ENCODE results near the gene ACOT7. TPM values are rescaled to one million over a fixed set of nuclear protein-coding genes. Genes with fewer than 3 reads are reported as not detected.

ACOT7 gene
- total RNA-seq, 1 experiment from 2014 or later: 36.2 TPM

DNA sequence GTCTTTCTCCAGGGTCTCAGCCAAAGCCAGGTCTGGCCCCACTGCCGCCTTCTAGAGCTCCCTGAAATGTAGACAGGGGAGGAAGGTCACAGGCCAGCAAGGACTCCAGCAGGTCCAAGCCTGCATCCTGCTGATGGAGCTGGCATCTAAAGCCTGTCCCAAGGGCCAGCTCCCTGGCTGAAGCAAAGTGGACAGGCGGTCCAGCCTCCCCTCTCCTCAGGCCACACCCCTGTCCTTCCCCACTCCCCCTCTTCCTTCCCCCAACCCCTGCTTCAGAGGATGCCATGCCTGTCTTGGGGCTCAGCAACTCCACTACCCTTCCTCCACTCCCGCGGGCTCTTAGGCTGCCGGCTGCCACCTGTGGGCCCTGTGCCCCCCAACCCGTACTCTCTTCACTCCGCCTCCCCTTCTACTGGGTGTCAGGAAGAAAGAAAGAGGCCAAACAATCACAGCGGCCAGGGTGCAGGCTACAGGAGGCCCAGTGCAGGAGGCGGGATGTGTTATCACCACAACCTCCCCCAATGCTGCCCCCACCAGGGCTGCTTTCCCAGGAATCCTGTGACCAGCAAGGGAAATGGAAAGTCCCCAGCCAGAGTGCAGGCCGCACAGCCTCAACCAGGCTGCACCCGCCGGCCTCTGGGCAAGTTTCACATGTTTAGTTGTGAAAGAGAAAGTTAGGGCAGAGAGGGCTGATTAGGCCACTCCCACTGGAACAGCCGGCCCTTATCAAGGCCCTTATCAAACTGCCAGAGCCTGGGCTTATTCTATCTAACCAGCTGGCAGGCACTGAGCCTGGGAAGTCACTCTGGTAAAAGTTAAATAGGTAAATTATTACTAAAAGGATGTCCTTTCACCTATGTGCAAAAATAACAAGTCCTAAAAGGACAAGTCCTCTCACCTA, 34.1 kb downstream of the ACOT7 start:
- Mint-ChIP-seq H3K36me3 (ENCODE audit: insufficient read depth, unreplicated experiment) (no peaks in the 10 kb centered on the region), H3K9me3 (ENCODE audit: low read depth, unreplicated experiment) (no peaks in the 10 kb centered on the region), H3K27me3 (ENCODE audit: unreplicated experiment) (no peaks in the 10 kb centered on the region), H3K4me3 (ENCODE audit: low read depth, unreplicated experiment) (no peak overlapping the region), H3K27ac (ENCODE audit: unreplicated experiment) (no peak overlapping the region), H3K4me1 (ENCODE audit: low read depth, unreplicated experiment) (no peaks in the 10 kb centered on the region)
- TF ChIP-seq, protein P1, sequence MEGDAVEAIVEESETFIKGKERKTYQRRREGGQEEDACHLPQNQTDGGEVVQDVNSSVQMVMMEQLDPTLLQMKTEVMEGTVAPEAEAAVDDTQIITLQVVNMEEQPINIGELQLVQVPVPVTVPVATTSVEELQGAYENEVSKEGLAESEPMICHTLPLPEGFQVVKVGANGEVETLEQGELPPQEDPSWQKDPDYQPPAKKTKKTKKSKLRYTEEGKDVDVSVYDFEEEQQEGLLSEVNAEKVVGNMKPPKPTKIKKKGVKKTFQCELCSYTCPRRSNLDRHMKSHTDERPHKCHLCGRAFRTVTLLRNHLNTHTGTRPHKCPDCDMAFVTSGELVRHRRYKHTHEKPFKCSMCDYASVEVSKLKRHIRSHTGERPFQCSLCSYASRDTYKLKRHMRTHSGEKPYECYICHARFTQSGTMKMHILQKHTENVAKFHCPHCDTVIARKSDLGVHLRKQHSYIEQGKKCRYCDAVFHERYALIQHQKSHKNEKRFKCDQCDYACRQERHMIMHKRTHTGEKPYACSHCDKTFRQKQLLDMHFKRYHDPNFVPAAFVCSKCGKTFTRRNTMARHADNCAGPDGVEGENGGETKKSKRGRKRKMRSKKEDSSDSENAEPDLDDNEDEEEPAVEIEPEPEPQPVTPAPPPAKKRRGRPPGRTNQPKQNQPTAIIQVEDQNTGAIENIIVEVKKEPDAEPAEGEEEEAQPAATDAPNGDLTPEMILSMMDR (IDR thresholded peaks at IDR 0.05; ENCODE audit: unreplicated experiment): no peak
- intact Hi-C loops (cut with micrococcal nuclease; ENCODE audit: unreplicated experiment): no loop called here
- CTCF ChIA-PET: no interaction called here
- no TSS peak for BruUV-seq (replicated peaks)
- DNase-seq: peak; percentile 53

- intact Hi-C loops (cut with micrococcal nuclease; ENCODE audit: unreplicated experiment): no loop called here
- peak; percentile 20 for DNase-seq
- H3K27ac Mint-ChIP-seq (ENCODE audit: unreplicated experiment): no peak overlapping the region
- CTCF ChIA-PET: no interaction called here
- H3K9me3 Mint-ChIP-seq (ENCODE audit: low read depth, unreplicated experiment): no peaks in the 10 kb centered on the region
- H3K36me3 Mint-ChIP-seq (ENCODE audit: insufficient read depth, unreplicated experiment): no peaks in the 10 kb centered on the region
- TF ChIP-seq, protein P1 (IDR thresholded peaks at IDR 0.05; ENCODE audit: unreplicated experiment): no peak
- peaks cover 5% of the 10 kb centered on the region for H3K4me1 Mint-ChIP-seq (ENCODE audit: low read depth, unreplicated experiment)
- no peak overlapping the region for H3K4me3 Mint-ChIP-seq (ENCODE audit: low read depth, unreplicated experiment)
- H3K27me3 Mint-ChIP-seq (ENCODE audit: unreplicated experiment): no peaks in the 10 kb centered on the region
- BruUV-seq (replicated peaks): no TSS peak
These were observed 34.8 kb downstream of the ACOT7 start for GRCh38 chr1:6358757-6359201.

DNA sequence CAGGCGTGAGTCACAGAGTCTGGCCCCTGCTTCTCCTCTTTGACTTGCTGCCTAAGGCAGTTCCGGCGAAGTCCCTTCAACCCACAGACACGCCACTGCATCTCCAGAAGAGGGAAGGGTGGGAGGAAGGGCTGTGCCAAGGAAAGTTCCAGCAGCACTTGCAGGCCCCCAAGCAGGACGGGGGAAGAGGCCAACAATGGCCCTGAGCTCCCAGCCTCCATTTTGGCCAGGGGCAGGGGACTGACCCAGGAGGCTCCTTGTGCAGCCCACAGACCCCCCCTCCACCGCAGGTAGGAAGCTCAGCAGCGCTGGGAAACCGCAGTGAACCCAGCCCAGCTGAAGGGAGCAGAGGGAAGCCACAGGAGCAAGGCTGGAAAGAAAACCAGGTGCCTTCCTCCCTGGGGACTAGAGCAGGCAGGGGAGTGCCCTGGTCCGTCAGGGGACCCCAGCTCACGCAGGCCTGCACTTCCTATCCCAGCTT, 35.4 kb downstream of the ACOT7 start:
- BruUV-seq (replicated peaks): no TSS peak
- H3K4me3 Mint-ChIP-seq (ENCODE audit: low read depth, unreplicated experiment): no peak overlapping the region
- DNase-seq: no peak
- H3K36me3 Mint-ChIP-seq (ENCODE audit: insufficient read depth, unreplicated experiment): no peaks in the 10 kb centered on the region
- TF ChIP-seq, protein P1 (IDR thresholded peaks at IDR 0.05; ENCODE audit: unreplicated experiment): no peak
- intact Hi-C loops (cut with micrococcal nuclease; ENCODE audit: unreplicated experiment): no loop called here
- no peak overlapping the region for H3K27ac Mint-ChIP-seq (ENCODE audit: unreplicated experiment)
- H3K4me1 Mint-ChIP-seq (ENCODE audit: low read depth, unreplicated experiment): peaks cover 9% of the 10 kb centered on the region
- no peaks in the 10 kb centered on the region for H3K27me3 Mint-ChIP-seq (ENCODE audit: unreplicated experiment)
- no peaks in the 10 kb centered on the region for H3K9me3 Mint-ChIP-seq (ENCODE audit: low read depth, unreplicated experiment)
- CTCF ChIA-PET: no interaction called here

DNA sequence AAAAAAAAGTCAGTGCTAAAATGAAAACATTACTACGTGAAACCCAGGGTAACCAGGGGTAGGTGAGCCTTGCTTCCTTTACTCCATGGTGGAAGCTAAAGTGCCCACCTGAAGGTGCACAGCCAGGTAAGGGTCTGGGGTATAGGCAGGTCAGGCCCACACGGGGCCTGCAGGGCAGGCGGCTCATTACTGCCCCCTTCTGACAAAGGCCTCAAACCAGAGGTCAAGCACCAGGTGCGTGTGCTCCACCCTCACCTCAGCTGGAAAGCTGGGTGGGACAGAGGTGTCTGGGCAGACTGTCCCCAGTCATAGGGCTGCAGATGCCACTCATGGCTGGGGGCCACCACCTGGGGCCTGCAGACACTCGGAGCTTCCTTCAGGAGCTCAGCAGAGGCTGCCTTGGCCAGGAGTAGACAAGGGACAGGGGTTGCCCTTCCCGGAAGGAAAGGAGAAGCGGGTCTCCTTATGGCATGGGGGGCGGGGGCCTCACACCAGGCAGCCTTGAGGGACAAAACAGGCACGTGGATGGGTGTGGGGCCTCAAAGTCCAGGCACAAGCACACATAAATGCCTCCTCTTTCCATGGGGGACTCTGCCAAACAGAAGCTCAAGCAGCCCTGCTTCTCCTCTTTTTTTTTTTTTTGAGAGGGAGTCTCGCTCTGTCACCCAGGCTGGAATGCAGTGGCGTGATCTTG, 36.2 kb downstream of the ACOT7 start:
- BruUV-seq (replicated peaks): no TSS peak
- Mint-ChIP-seq H3K27me3 (ENCODE audit: unreplicated experiment) (no peaks in the 10 kb centered on the region), H3K36me3 (ENCODE audit: insufficient read depth, unreplicated experiment) (no peaks in the 10 kb centered on the region), H3K9me3 (ENCODE audit: low read depth, unreplicated experiment) (no peaks in the 10 kb centered on the region), H3K27ac (ENCODE audit: unreplicated experiment) (no peak overlapping the region), H3K4me3 (ENCODE audit: low read depth, unreplicated experiment) (no peak overlapping the region), H3K4me1 (ENCODE audit: low read depth, unreplicated experiment) (peaks cover 9% of the 10 kb centered on the region)
- intact Hi-C loops (cut with micrococcal nuclease; ENCODE audit: unreplicated experiment): no loop called here
- DNase-seq: no peak
- CTCF ChIA-PET: interaction anchor here (0.6 kb wide), 3 partner anchors 42 to 513 kb away, joined by 3 to 4 read pairs (median 3); no protein-coding TSS in a partner anchor
- TF ChIP-seq, protein P1 (IDR thresholded peaks at IDR 0.05; ENCODE audit: unreplicated experiment): no peak
